SKM-1 treated with dmso at 0.1 percent for 144 hours (cell line): Measurements from ENCODE around the gene CD74.
A peak's percentile ranks its signal among the peaks of the same experiment; 100 is the strongest.

Source experiments
- DNase-seq: peaks from one replicate; lab custom pipeline; 2025; ENCODE audit not compliant: unreplicated experiment; lab: John Stamatoyannopoulos, UW

Gene CD74

GRCh38 chr5:150364004-150364403 lies 48.7 kb downstream of the CD74 start:
- no peak for DNase-seq

GRCh38 chr5:150363185-150363584 lies 49.5 kb downstream of the CD74 start:
- DNase-seq: no peak

- no peak for DNase-seq
Observed at GRCh38 chr5:150361301-150361700, 51.4 kb downstream of the CD74 start.

GRCh38 chr5:150358261-150359095 lies 54.2 kb downstream of the CD74 start:
- no peak for DNase-seq

- peak; percentile 95 for DNase-seq
Observed at GRCh38 chr5:150357326-150358260, 55.1 kb downstream of the CD74 start, which contains the start of gene TCOF1. Gene TCOF1, plus strand, starts transcription at chr5:150357697. Its CDS starts 50 bp downstream, at chr5:150357747.

- no peak for DNase-seq
Observed at GRCh38 chr5:150356575-150357294, 56.0 kb downstream of the CD74 start.

- no peak for DNase-seq
Observed at GRCh38 chr5:150355791-150356190, 56.9 kb downstream of the CD74 start.

GRCh38 chr5:150353032-150353675 lies 59.6 kb downstream of the CD74 start:
- no peak for DNase-seq

- DNase-seq: no peak
Observed at GRCh38 chr5:150352244-150353031, 60.3 kb downstream of the CD74 start.
